H9 (cell line): ENCODE data around the gene TK2. TPM values are rescaled to one million over a fixed set of nuclear protein-coding genes. Genes with fewer than 3 reads are reported as not detected.

Experiments used
- DNase-seq: peaks from one replicate; pipeline ENCODE4 v3.0.0-alpha.2; 2017
- H2AFZ ChIP-seq: one replicate; pipeline ENCODE4 v1.6.1; 2013; ENCODE audit warnings: mild to moderate bottlenecking, low read length, control low read depth, moderate library complexity
- H2AK5ac ChIP-seq: 2 replicates; pipeline ENCODE4 v1.6.1; 2013; ENCODE audit warnings: low read length, control low read depth, mixed read lengths; ENCODE audit not compliant: insufficient read length
- H2BK120ac ChIP-seq: one replicate; pipeline ENCODE4 v1.6.1; 2013; ENCODE audit warnings: low read depth, mild to moderate bottlenecking, low read length, control low read depth, inconsistent platforms; ENCODE audit not compliant: poor library complexity, severe bottlenecking
- H2BK12ac ChIP-seq: 2 replicates; pipeline ENCODE4 v1.6.1; 2013; ENCODE audit warnings: low read length, control low read depth, mixed read lengths, low read depth; ENCODE audit not compliant: insufficient read length
- H2BK15ac ChIP-seq: 2 replicates; pipeline ENCODE4 v1.6.1; 2013; ENCODE audit warnings: low read depth, low read length, control low read depth
- H2BK20ac ChIP-seq: one replicate; pipeline ENCODE4 v1.6.1; 2013; ENCODE audit warnings: low read depth, mild to moderate bottlenecking, low read length, control low read depth, inconsistent platforms; ENCODE audit not compliant: poor library complexity, severe bottlenecking
- H2BK5ac ChIP-seq: 2 replicates; pipeline ENCODE4 v1.6.1; 2013; ENCODE audit warnings: low read length, control low read depth, mixed read lengths; ENCODE audit not compliant: insufficient read length
- H3K14ac ChIP-seq: 2 replicates; pipeline ENCODE4 v1.6.1; 2013; ENCODE audit warnings: low read length, control low read depth; ENCODE audit not compliant: insufficient read depth
- H3K18ac ChIP-seq: 2 replicates; pipeline ENCODE4 v1.6.1; 2013; ENCODE audit warnings: low read depth, mild to moderate bottlenecking, mixed read lengths, low read length, control low read depth; ENCODE audit not compliant: insufficient read length
- H3K23ac ChIP-seq: 2 replicates; pipeline ENCODE4 v1.6.1; 2013; ENCODE audit warnings: low read length, control low read depth, mixed read lengths, low read depth; ENCODE audit not compliant: insufficient read length
- H3K23me2 ChIP-seq: 2 replicates; pipeline ENCODE4 v1.6.1; 2013; ENCODE audit warnings: low read depth, mild to moderate bottlenecking, mixed read lengths, low read length, control low read depth; ENCODE audit not compliant: insufficient read length, poor library complexity, severe bottlenecking
- H3K27ac ChIP-seq: 2 replicates; pipeline ENCODE4 v1.5.1; 2013; ENCODE audit warnings: low read length, control low read depth, mixed read lengths, low read depth; ENCODE audit not compliant: insufficient read length
- H3K27me3 ChIP-seq: 2 replicates; pipeline ENCODE4 v1.6.1; 2013; ENCODE audit warnings: low read length, control low read depth, inconsistent platforms; ENCODE audit not compliant: insufficient read depth
- H3K4ac ChIP-seq: 2 replicates; pipeline ENCODE4 v1.6.1; 2013; ENCODE audit warnings: low read depth, mild to moderate bottlenecking, control low read depth, inconsistent platforms, low read length, moderate library complexity
- H3K4me1 ChIP-seq: 2 replicates; pipeline ENCODE4 v1.6.1; 2013; ENCODE audit warnings: low read length, control low read depth, inconsistent platforms; ENCODE audit not compliant: insufficient read depth
- H3K4me2 ChIP-seq: 2 replicates; pipeline ENCODE4 v1.6.1; 2013; ENCODE audit warnings: low read length, control low read depth, mixed read lengths; ENCODE audit not compliant: insufficient read length, insufficient read depth
- H3K56ac ChIP-seq: 2 replicates; pipeline ENCODE4 v1.6.1; 2013; ENCODE audit warnings: low read depth, mild to moderate bottlenecking, mixed read lengths, low read length, control low read depth; ENCODE audit not compliant: insufficient read length
- H3K79me1 ChIP-seq: 2 replicates; pipeline ENCODE4 v1.6.1; 2013; ENCODE audit warnings: low read depth, mild to moderate bottlenecking, moderate library complexity, low read length, control low read depth, inconsistent platforms; ENCODE audit not compliant: insufficient read depth, poor library complexity, severe bottlenecking
- H3K79me2 ChIP-seq: 2 replicates; pipeline ENCODE4 v1.6.1; 2013; ENCODE audit warnings: low read length, control low read depth, inconsistent platforms; ENCODE audit not compliant: insufficient read depth
- H3K9ac ChIP-seq: 2 replicates; pipeline ENCODE4 v1.6.1; 2013; ENCODE audit warnings: low read length, control low read depth, mixed read lengths; ENCODE audit not compliant: insufficient read length; ENCODE audit errors: extremely low read depth
- H3K9me3 ChIP-seq: one replicate; pipeline ENCODE4 v1.6.1; 2013; ENCODE audit warnings: low read depth, low read length, inconsistent platforms; ENCODE audit not compliant: control insufficient read depth
- H3T11ph ChIP-seq: one replicate; pipeline ENCODE4 v1.6.1; 2013; ENCODE audit warnings: mild to moderate bottlenecking, low read length, control low read depth, inconsistent platforms
- H4K20me1 ChIP-seq: one replicate; pipeline ENCODE4 v1.6.1; 2013; ENCODE audit not compliant: control insufficient read depth, insufficient read length, insufficient read depth
- H4K5ac ChIP-seq: 2 replicates; pipeline ENCODE4 v1.6.1; 2013; ENCODE audit warnings: low read depth, mild to moderate bottlenecking, mixed read lengths, low read length, control low read depth; ENCODE audit not compliant: insufficient read length
- H4K8ac ChIP-seq: replicated peaks from 2 replicates; pipeline ENCODE4 v1.6.1; 2013; ENCODE audit warnings: low read length, control low read depth, mixed read lengths, low read depth; ENCODE audit not compliant: insufficient read length
- H4K91ac ChIP-seq: 2 replicates; pipeline ENCODE4 v1.6.1; 2013; ENCODE audit warnings: low read depth, mild to moderate bottlenecking, moderate library complexity, mixed read lengths, low read length, control low read depth; ENCODE audit not compliant: insufficient read length
- H3K27ac Mint-ChIP-seq, 3 experiments: 2 replicates in 2 of 3; 3 replicates in 1 of 3; pipeline ENCODE4 v1.8.0; 2020 to 2021; ENCODE audit warnings: mixed read lengths in 3 of 3, mild to moderate bottlenecking in 1 of 3, moderate library complexity in 1 of 3
- H3K27me3 Mint-ChIP-seq: 2 replicates; pipeline ENCODE4 v1.8.0; 2021; ENCODE audit warnings: low read depth, mild to moderate bottlenecking, moderate library complexity, mixed read lengths
- H3K36me3 Mint-ChIP-seq, 3 experiments: 2 replicates in 2 of 3; 3 replicates in 1 of 3; pipeline ENCODE4 v1.8.0; 2020 to 2021; ENCODE audit warnings: low read depth in 3 of 3, mixed read lengths in 3 of 3; ENCODE audit not compliant: insufficient read depth in 1 of 3
- H3K4me1 Mint-ChIP-seq, 2 experiments: 2 replicates each; pipeline ENCODE4 v1.8.0; 2020; ENCODE audit warnings: mixed read lengths in 2 of 2
- H3K4me3 Mint-ChIP-seq, 2 experiments: 2 replicates in 1 of 2; 3 replicates in 1 of 2; pipeline ENCODE4 v1.8.0; 2020 to 2021; ENCODE audit warnings: mild to moderate bottlenecking in 2 of 2, mixed read lengths in 2 of 2, moderate library complexity in 1 of 2
- H3K9me3 Mint-ChIP-seq, 2 experiments: 2 replicates in 1 of 2; 3 replicates in 1 of 2; pipeline ENCODE4 v1.8.0; 2020; ENCODE audit warnings: mild to moderate bottlenecking in 2 of 2, mixed read lengths in 2 of 2, moderate library complexity in 1 of 2
- CTCF ChIP-seq: fragments of 200-600 bp; sonication (generic); conservative IDR thresholded peaks from 3 replicates; pipeline ENCODE4 v1.8.0; 2021; ENCODE audit warnings: antibody characterized with exemption, mild to moderate bottlenecking
- WGBS: extraction: QIAGEN DNeasy Blood & Tissue Kit; methylation state at CpG from one replicate; pipeline ENCODE4 v1.1.7; 2013; ENCODE audit warnings: missing lambda C conversion rate, low lambda C conversion rate, mixed read lengths; ENCODE audit not compliant: insufficient read length; ENCODE audit errors: extremely low coverage; 5-methylcytosine and 5-hydroxymethylcytosine counted together
- total RNA-seq: library from RNA; stranded (reverse); gene quantifications from 2 replicates; pipeline ENCODE4 v1.2.1, GENCODE V29; 2021

Gene TK2
- total RNA-seq, 1 experiment from 2014 or later = 5.2 TPM

- H2BK12ac ChIP-seq = no peak overlapping the region
- Mint-ChIP-seq H3K4me1 (peaks cover 9 to 24% of the 10 kb centered on the region in 2 experiments), H3K27ac (no peak overlapping the region; a peak in 1 of 7 replicates), H3K9me3 (no peaks in the 10 kb centered on the region), H3K36me3 (no peaks in the 10 kb centered on the region), H3K27me3 (peaks cover 9% of the 10 kb centered on the region), H3K4me3 (0 out of 5 replicates have a peak overlapping the region, but pooled peaks of 1 of the 2 experiments have one; percentile 5)
- H3K27me3 ChIP-seq = no peaks in the 10 kb centered on the region
- no peak overlapping the region for H3K4ac ChIP-seq
- H4K5ac ChIP-seq = no peak overlapping the region
- H3K9ac ChIP-seq = no peak overlapping the region
- no peak overlapping the region for H2AK5ac ChIP-seq
- no peak overlapping the region for H2BK15ac ChIP-seq
- no peak overlapping the region for H4K91ac ChIP-seq
- no peak overlapping the region for H2BK120ac ChIP-seq
- H3K56ac ChIP-seq = no peak overlapping the region
- H3K23ac ChIP-seq = no peak overlapping the region
- H3K79me2 ChIP-seq = no peaks in the 10 kb centered on the region
- no peak for TF ChIP-seq CTCF
- H3K9me3 ChIP-seq = no peaks in the 10 kb centered on the region
- H4K8ac ChIP-seq = no peak overlapping the region
- H3K4me2 ChIP-seq = no peak overlapping the region
- no peak overlapping the region for H3K18ac ChIP-seq
- WGBS = no CpG with 5 or more reads among the region's 2 CpGs
- H3K23me2 ChIP-seq = no peaks in the 10 kb centered on the region
- no peak overlapping the region for H3K27ac ChIP-seq
- H3T11ph ChIP-seq = no peak overlapping the region
- no peak overlapping the region for H2BK5ac ChIP-seq
- H4K20me1 ChIP-seq = no peaks in the 10 kb centered on the region
- H2BK20ac ChIP-seq = no peak overlapping the region
- H2AFZ ChIP-seq = no peak overlapping the region
- no peaks in the 10 kb centered on the region for H3K4me1 ChIP-seq
- no peaks in the 10 kb centered on the region for H3K79me1 ChIP-seq
- H3K14ac ChIP-seq = no peak overlapping the region
- no peak for DNase-seq
These were observed 72.8 kb downstream of the TK2 start for GRCh38 chr16:66477028-66477515.
